Measurements from ENCODE around the gene TAF11L5. TPM values are rescaled to one million over a fixed set of nuclear protein-coding genes. Genes with fewer than 3 reads are reported as not detected.
"Not testable (repeated sequence)": the region's sequence is repeated elsewhere in the genome, so short reads cannot be mapped to it uniquely, and the experiment has no call there.

The TAF11L5 gene
- total RNA-seq, 2 donors from 2014 or later = not detected

DNA sequence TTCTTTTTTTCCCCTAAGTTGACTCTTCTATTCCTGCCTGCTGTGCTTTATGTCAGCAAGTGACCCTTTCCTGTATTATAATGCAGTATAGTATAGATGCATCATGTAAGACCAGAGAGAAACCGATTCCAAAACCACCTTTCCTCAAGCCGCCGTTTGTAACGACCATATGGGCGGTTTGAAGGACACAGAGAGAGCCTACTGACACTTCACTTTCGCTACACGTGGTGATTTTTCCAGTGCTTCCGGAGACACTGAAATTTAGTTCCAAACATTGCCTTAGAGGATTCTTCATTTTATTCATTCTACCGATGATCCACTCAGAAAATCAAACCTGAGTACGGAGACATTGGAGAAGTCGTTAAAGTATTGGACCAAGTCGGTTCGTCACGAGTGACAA lies 5.5 kb upstream of the TAF11L5 start:
- not testable (repeated sequence) for H3K4me1 Mint-ChIP-seq (ENCODE audit: low read depth in 2 of 2); H3K27ac Mint-ChIP-seq; H3K9me3 Mint-ChIP-seq; H3K4me3 Mint-ChIP-seq; H3K36me3 Mint-ChIP-seq; H3K27me3 Mint-ChIP-seq; ATAC-seq
- peak; percentile 62 for DNase-seq (ENCODE audit: low spot score)

DNA sequence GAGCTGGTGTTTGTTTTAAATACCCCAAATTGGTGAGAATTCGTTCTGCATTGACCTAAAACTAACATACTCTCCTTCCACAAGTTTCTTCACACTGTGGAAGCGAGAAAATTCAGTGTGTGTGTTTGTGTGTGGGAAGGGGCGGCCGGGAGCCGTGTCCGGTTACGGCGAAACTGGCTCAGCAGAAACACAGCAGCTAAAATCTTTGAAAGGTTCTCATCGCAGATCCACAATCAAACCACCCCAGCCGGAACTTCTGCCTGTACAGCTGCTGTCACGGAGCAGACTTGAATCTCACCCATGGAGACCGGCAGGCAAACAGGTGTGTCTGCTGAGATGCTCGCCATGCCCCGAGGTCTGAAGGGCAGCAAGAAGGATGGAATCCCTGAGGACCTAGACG lies 3.5 kb upstream of the TAF11L5 start, which contains the start of gene TAF11L4:
Gene TAF11L4, plus strand, starts transcription at position 301 of the 400 bp plus-strand sequence.
- H3K9me3 Mint-ChIP-seq, H3K36me3 Mint-ChIP-seq: not testable (repeated sequence)

GRCh38 chr5:17526504-17526903 lies 1.5 kb downstream of the TAF11L5 start:
- H3K9me3 Mint-ChIP-seq; ATAC-seq; H3K27me3 Mint-ChIP-seq; H3K27ac Mint-ChIP-seq; H3K4me3 Mint-ChIP-seq; H3K4me1 Mint-ChIP-seq (ENCODE audit: low read depth in 2 of 2); H3K36me3 Mint-ChIP-seq: not testable (repeated sequence)
- DNase-seq (ENCODE audit: low spot score) = peak; percentile 69

More for the DNA sequence above, 3.5 kb upstream of the TAF11L5 start, which contains the start of gene TAF11L4:
- H3K27me3 Mint-ChIP-seq; H3K4me1 Mint-ChIP-seq (ENCODE audit: low read depth in 2 of 2); DNase-seq (ENCODE audit: low spot score); H3K27ac Mint-ChIP-seq; H3K4me3 Mint-ChIP-seq; ATAC-seq: not testable (repeated sequence)

DNA sequence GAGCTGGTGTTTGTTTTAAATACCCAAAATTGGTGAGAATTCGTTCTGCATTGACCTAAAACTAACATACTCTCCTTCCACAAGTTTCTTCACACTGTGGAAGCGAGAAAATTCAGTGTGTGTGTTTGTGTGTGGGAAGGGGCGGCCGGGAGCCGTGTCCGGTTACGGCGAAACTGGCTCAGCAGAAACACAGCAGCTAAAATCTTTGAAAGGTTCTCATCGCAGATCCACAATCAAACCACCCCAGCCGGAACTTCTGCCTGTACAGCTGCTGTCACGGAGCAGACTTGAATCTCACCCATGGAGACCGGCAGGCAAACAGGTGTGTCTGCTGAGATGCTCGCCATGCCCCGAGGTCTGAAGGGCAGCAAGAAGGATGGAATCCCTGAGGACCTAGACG lies 3.3 kb downstream of the TAF11L5 start, which contains the start of gene TAF11L6:
Gene TAF11L6, plus strand, starts transcription at position 301 of the 400 bp plus-strand sequence.
- H3K9me3 Mint-ChIP-seq; ATAC-seq; H3K4me1 Mint-ChIP-seq (ENCODE audit: low read depth in 2 of 2); H3K36me3 Mint-ChIP-seq; H3K4me3 Mint-ChIP-seq; H3K27me3 Mint-ChIP-seq; DNase-seq (ENCODE audit: low spot score); H3K27ac Mint-ChIP-seq: not testable (repeated sequence)

Other genes with a start within 250 kb of the TAF11L5 start
- not detected for gene TAF11L2, start 27.0 kb upstream of the TAF11L5 start, total RNA-seq
- not detected for gene TAF11L3, start 6.9 kb upstream of the TAF11L5 start, total RNA-seq
- not detected for gene TAF11L4, start 3.4 kb upstream of the TAF11L5 start, total RNA-seq
- gene TAF11L6, start 3.4 kb downstream of the TAF11L5 start, total RNA-seq = not detected
- gene TAF11L7, start 60.5 kb downstream of the TAF11L5 start, total RNA-seq = not detected
- not detected for gene TAF11L8, start 65.7 kb downstream of the TAF11L5 start, total RNA-seq
- not detected for gene TAF11L9, start 69.2 kb downstream of the TAF11L5 start, total RNA-seq
- gene TAF11L10, start 72.6 kb downstream of the TAF11L5 start, total RNA-seq = not detected
- gene TAF11L11, start 78.9 kb downstream of the TAF11L5 start, total RNA-seq = not detected
- not detected for gene TAF11L12, start 85.2 kb downstream of the TAF11L5 start, total RNA-seq
- gene TAF11L13, start 106.9 kb downstream of the TAF11L5 start, total RNA-seq = not detected
- gene TAF11L14, start 109.2 kb downstream of the TAF11L5 start, total RNA-seq = not detected

Measured in natural killer cell treated with Interleukin-12 subunit alpha and Interleukin-12 subunit beta and Interleukin-15 and Interleukin-18, amount 100 ng/mL, for 72 hours (primary cell).